Endothelial cell of umbilical vein (primary cell): Measurements from ENCODE around the gene KRTAP21-1. TPM values are rescaled to one million over a fixed set of nuclear protein-coding genes. Genes with fewer than 3 reads are reported as not detected.

Experiments
- BruUV-seq: library from RNA; stranded (reverse); fragments of 400-500 nt; replicated peaks from 2 replicates; lab custom pipeline; 2021; lab: Mats Ljungman, UMichigan
- CTCF ChIA-PET: fragments of 300-600, 350-600 bp; sonication (Branson Sonifier 250); formaldehyde crosslinking; loops from one replicate; lab custom pipeline; 2021; ENCODE audit warnings: antibody characterized with exemption, inconsistent platforms; lab: Charles Lee
- POLR2A ChIA-PET: fragments of 300-600, 350-600 bp; sonication (Branson Sonifier 250); formaldehyde crosslinking; loops from one replicate; lab custom pipeline; 2021; ENCODE audit warnings: antibody characterized with exemption, inconsistent platforms; lab: Charles Lee
- DNase-seq: peaks from one replicate; pipeline ENCODE4 v3.0.0-alpha.2; 2011; ENCODE audit warnings: low read depth, low spot score
- FAIRE-seq: peaks from 2 replicates; lab custom pipeline; 2011; peaks lifted over from hg19 to GRCh38; lab: Jason Lieb, UNC
- H2AFZ ChIP-seq: 2 replicates; pipeline ENCODE4 v1.6.0; 2012; ENCODE audit warnings: low read depth, low read length, control low read depth, inconsistent platforms
- H3K27ac ChIP-seq: 2 replicates; pipeline ENCODE4 v1.5.1; 2011; ENCODE audit warnings: low read depth, mild to moderate bottlenecking, control low read depth, low read length, moderate library complexity; ENCODE audit not compliant: insufficient read depth
- H3K27me3 ChIP-seq, 2 experiments: 2 replicates each; pipeline versions ENCODE4 v1.6.0 to v1.6.1; 2011; ENCODE audit warnings: low read length in 2 of 2, mixed read lengths in 1 of 2; ENCODE audit not compliant: control insufficient read depth in 2 of 2, insufficient read depth in 2 of 2
- H3K36me3 ChIP-seq, 2 experiments: 2 replicates in 1 of 2; 3 replicates in 1 of 2; pipeline ENCODE4 v1.5.1; 2011; ENCODE audit warnings: low read length in 2 of 2, mild to moderate bottlenecking in 1 of 2, moderate library complexity in 1 of 2; ENCODE audit not compliant: control insufficient read depth in 2 of 2, insufficient read depth in 2 of 2; ENCODE audit errors: extremely low read depth in 1 of 2
- H3K4me1 ChIP-seq: 3 replicates; pipeline ENCODE4 v1.5.1; 2011; ENCODE audit warnings: mild to moderate bottlenecking, low read length; ENCODE audit not compliant: control insufficient read depth, insufficient read depth; ENCODE audit errors: extremely low read depth
- H3K4me2 ChIP-seq: 2 replicates; pipeline ENCODE4 v1.6.1; 2011; ENCODE audit warnings: low read length, control low read depth, mixed read lengths; ENCODE audit not compliant: insufficient read depth
- H3K4me3 ChIP-seq, 3 experiments: fragments of 200-600 bp in 1 of 3; sonication (generic), shearing (Covaris generic) in 1 of 3; replicated peaks in 1 of 3; 2 replicates each; pipeline ENCODE4 v1.5.1; 2011 to 2016; ENCODE audit warnings: control low read depth in 3 of 3, low read length in 3 of 3, mild to moderate bottlenecking in 2 of 3, inconsistent platforms in 1 of 3, low read depth in 1 of 3, moderate library complexity in 1 of 3; ENCODE audit not compliant: insufficient read depth in 1 of 3
- H3K79me2 ChIP-seq: 2 replicates; pipeline ENCODE4 v1.6.0; 2012; ENCODE audit warnings: low read length, inconsistent platforms; ENCODE audit not compliant: control insufficient read depth, insufficient read depth
- H3K9ac ChIP-seq: replicated peaks from 2 replicates; pipeline ENCODE3; 2011; ENCODE audit warnings: low read length, control low read depth; ENCODE audit not compliant: insufficient read depth; ENCODE audit errors: extremely low read depth
- H3K9me1 ChIP-seq: replicated peaks from 3 replicates; pipeline ENCODE4 v1.6.0; 2011; ENCODE audit warnings: mild to moderate bottlenecking, low read length; ENCODE audit not compliant: control insufficient read depth, insufficient read depth; ENCODE audit errors: extremely low read depth
- H3K9me3 ChIP-seq: replicated peaks from 2 replicates; pipeline ENCODE4 v1.5.1; 2012; ENCODE audit warnings: low read length, inconsistent platforms; ENCODE audit not compliant: control insufficient read depth, insufficient read depth
- H4K20me1 ChIP-seq: replicated peaks from 2 replicates; pipeline ENCODE3; 2011; ENCODE audit warnings: mild to moderate bottlenecking, low read length; ENCODE audit not compliant: control insufficient read depth, insufficient read depth; ENCODE audit errors: extremely low read depth
- CTCF ChIP-seq, 2 donors: IDR thresholded peaks; 1 replicate in 1 of 2; 2 replicates in 1 of 2; pipeline ENCODE4 v1.5.1; 2011; ENCODE audit warnings: low read length in 2 of 2, mild to moderate bottlenecking in 2 of 2, moderate library complexity in 2 of 2, control low read depth in 1 of 2, inconsistent platforms in 1 of 2, low read depth in 1 of 2; ENCODE audit not compliant: insufficient read depth in 1 of 2; ENCODE audit errors: extremely low read depth in 1 of 2
- EZH2 ChIP-seq: IDR thresholded peaks from 2 replicates; pipeline ENCODE4 v1.6.1; 2012; ENCODE audit warnings: borderline replicate concordance, low read depth, mild to moderate bottlenecking, moderate library complexity, low read length, inconsistent platforms; ENCODE audit not compliant: severe bottlenecking
- FOS ChIP-seq: IDR thresholded peaks from 2 replicates; pipeline ENCODE4 v1.6.1; 2011; ENCODE audit warnings: mild to moderate bottlenecking, low read length, moderate library complexity, borderline replicate concordance; ENCODE audit not compliant: insufficient read depth
- JUN ChIP-seq: IDR thresholded peaks from 2 replicates; pipeline ENCODE4 v1.6.1; 2011; ENCODE audit warnings: borderline replicate concordance, low read depth; ENCODE audit not compliant: insufficient read length, insufficient read depth
- MAX ChIP-seq: IDR thresholded peaks from 2 replicates; pipeline ENCODE4 v1.6.1; 2011; ENCODE audit not compliant: insufficient read depth, insufficient read length
- MYC ChIP-seq: IDR thresholded peaks from one replicate; pipeline ENCODE4 v1.6.1; 2011; ENCODE audit warnings: mild to moderate bottlenecking, low read depth, low read length
- POLR2AphosphoS5 ChIP-seq: IDR thresholded peaks from 2 replicates; pipeline ENCODE4 v1.6.1; 2012; ENCODE audit warnings: low read depth, mild to moderate bottlenecking, control low read depth, low read length, moderate library complexity; ENCODE audit not compliant: insufficient read depth
- dilution Hi-C: fragments of 300-500 bp; cut with MboI; formaldehyde crosslinking; loops from one replicate; pipeline ENCODE4 v1.15.0; 2019; ENCODE audit warnings: low sequenced_read_pairs; ENCODE audit not compliant: extremely low pct_ligation_motif_present
- intact Hi-C: fragments of 100-400 bp; cut with micrococcal nuclease; formaldehyde crosslinking; loops from one replicate; pipeline ENCODE4 v1.10.0; 2022
- polyA plus RNA-seq, 4 experiments: library from polyadenylated mRNA; depleted of rRNA in 3 of 4; stranded (reverse) in 3 of 4; unstranded in 1 of 4; fragments of >200 nt; gene quantifications; 2 replicates each; pipeline versions ENCODE4 v1.2.1 to v1.2.3, GENCODE V29; 2011 to 2012; ENCODE audit warnings: missing spikeins in 1 of 4
- small RNA-seq: library from RNA; depleted of rRNA; stranded (forward); fragments of <200 nt; gene quantifications from one replicate; pipeline ENCODE3, GENCODE V24; 2012; ENCODE audit warnings: low replicate concordance, low read depth; ENCODE audit not compliant: insufficient read depth, insufficient read length
- total RNA-seq: library from RNA; stranded (reverse); gene quantifications from 2 replicates; pipeline ENCODE4 v1.2.3, GENCODE V29; 2021

The KRTAP21-1 gene
- total and polyA plus RNA-seq, 2 donors (not counting 3 experiments of a cell fraction or from before 2014, with no cell fraction given), result not detected

GRCh38 chr21:30707409-30707808 is 47.8 kb downstream of the KRTAP21-1 start:
- dilution Hi-C loops, result no loop called here
- no TSS peak for BruUV-seq
- FAIRE-seq, result no peak
- intact Hi-C loops, result no loop called here
- ChIA-PET POLR2A (no interaction called here), CTCF (no interaction called here)
- Histone ChIP-seq H3K4me1 (no peaks in the 10 kb centered on the region), H3K9me3 (no peaks in the 10 kb centered on the region), H3K27me3 (no peaks in the 10 kb centered on the region), H3K9ac (no peak overlapping the region), H4K20me1 (no peaks in the 10 kb centered on the region), H2AFZ (no peak overlapping the region), H3K79me2 (no peaks in the 10 kb centered on the region), H3K9me1 (no peaks in the 10 kb centered on the region), H3K4me2 (no peak overlapping the region), H3K36me3 (no peaks in the 10 kb centered on the region), H3K27ac (no peak overlapping the region), H3K4me3 (no peak overlapping the region)
- DNase-seq, result no peak
- TF ChIP-seq FOS, result no peak
- no peak for TF ChIP-seq MYC
- TF ChIP-seq EZH2, result no peak
- TF ChIP-seq JUN, result no peak
- no peak for TF ChIP-seq MAX
- no peak for TF ChIP-seq POLR2AphosphoS5
- TF ChIP-seq CTCF (IDR thresholded peaks at IDR 0.05; ENCODE audit: extremely low read depth in 1 of 2, insufficient read depth in 1 of 2, low read depth in 1 of 2, low read length in 2 of 2), result no peak

Small RNA genes within 50 kb of the gene (small RNA-seq; reads per million reads assigned to genes)
- gene AP000244.1 (not detected), gene KRTAP21-3 (not detected), gene KRTAP8-2P (not detected)

Other genes starting within 250 kb of the KRTAP21-1 start
- gene KRTAP19-6, start 213.6 kb downstream of the KRTAP21-1 start, total RNA-seq, result not detected in 2 replicates
- not detected in 2 replicates for gene KRTAP19-6, start 213.6 kb downstream of the KRTAP21-1 start, polyA plus RNA-seq
- not detected in 2 replicates for gene KRTAP19-7, start 194.1 kb downstream of the KRTAP21-1 start, total RNA-seq
- not detected in 2 replicates for gene KRTAP19-7, start 194.1 kb downstream of the KRTAP21-1 start, polyA plus RNA-seq
- gene KRTAP22-2, start 165.0 kb downstream of the KRTAP21-1 start, total RNA-seq, result not detected in 2 replicates
- gene KRTAP22-2, start 165.0 kb downstream of the KRTAP21-1 start, polyA plus RNA-seq, result not detected in 2 replicates
- not detected in 2 replicates for gene KRTAP6-3, start 163.0 kb downstream of the KRTAP21-1 start, total RNA-seq
- gene KRTAP6-3, start 163.0 kb downstream of the KRTAP21-1 start, polyA plus RNA-seq, result not detected in 2 replicates
- gene KRTAP6-2, start 156.5 kb downstream of the KRTAP21-1 start, total RNA-seq, result not detected in 2 replicates
- not detected in 2 replicates for gene KRTAP6-2, start 156.5 kb downstream of the KRTAP21-1 start, polyA plus RNA-seq
- not detected in 2 replicates for gene KRTAP22-1, start 154.3 kb downstream of the KRTAP21-1 start, total RNA-seq
- not detected in 2 replicates for gene KRTAP22-1, start 154.3 kb downstream of the KRTAP21-1 start, polyA plus RNA-seq
- gene KRTAP6-1, start 141.5 kb downstream of the KRTAP21-1 start, total RNA-seq, result not detected in 2 replicates
- gene KRTAP6-1, start 141.5 kb downstream of the KRTAP21-1 start, polyA plus RNA-seq, result not detected in 2 replicates
- not detected in 2 replicates for gene KRTAP20-1, start 139.0 kb downstream of the KRTAP21-1 start, total RNA-seq
- gene KRTAP20-1, start 139.0 kb downstream of the KRTAP21-1 start, polyA plus RNA-seq, result not detected in 2 replicates
- gene KRTAP20-4, start 134.8 kb downstream of the KRTAP21-1 start, total RNA-seq, result not detected in 2 replicates
- not detected in 2 replicates for gene KRTAP20-4, start 134.8 kb downstream of the KRTAP21-1 start, polyA plus RNA-seq
- not detected in 2 replicates for gene KRTAP20-2, start 120.2 kb downstream of the KRTAP21-1 start, total RNA-seq
- gene KRTAP20-2, start 120.2 kb downstream of the KRTAP21-1 start, polyA plus RNA-seq, result not detected in 2 replicates
- gene KRTAP20-3, start 112.6 kb downstream of the KRTAP21-1 start, total RNA-seq, result not detected in 2 replicates
- not detected in 2 replicates for gene KRTAP20-3, start 112.6 kb downstream of the KRTAP21-1 start, polyA plus RNA-seq
- gene KRTAP21-3, start 36.7 kb downstream of the KRTAP21-1 start, total RNA-seq, result not detected in 2 replicates
- gene KRTAP21-3, start 36.7 kb downstream of the KRTAP21-1 start, polyA plus RNA-seq, result not detected in 2 replicates
- gene KRTAP21-2, start 8.2 kb downstream of the KRTAP21-1 start, total RNA-seq, result not detected in 2 replicates
- not detected in 2 replicates for gene KRTAP21-2, start 8.2 kb downstream of the KRTAP21-1 start, polyA plus RNA-seq
- gene KRTAP8-1, start 57.8 kb upstream of the KRTAP21-1 start, total RNA-seq, result not detected in 2 replicates
- gene KRTAP8-1, start 57.8 kb upstream of the KRTAP21-1 start, polyA plus RNA-seq, result not detected in 2 replicates
- gene KRTAP7-1, start 74.3 kb upstream of the KRTAP21-1 start, total RNA-seq, result not detected in 2 replicates
- not detected in 2 replicates for gene KRTAP7-1, start 74.3 kb upstream of the KRTAP21-1 start, polyA plus RNA-seq
- gene KRTAP11-1, start 126.2 kb upstream of the KRTAP21-1 start, total RNA-seq, result not detected in 2 replicates
- gene KRTAP11-1, start 126.2 kb upstream of the KRTAP21-1 start, polyA plus RNA-seq, result not detected in 2 replicates